Measurements from ENCODE around the gene SLC2A8.

SLC2A8 gene

DNA sequence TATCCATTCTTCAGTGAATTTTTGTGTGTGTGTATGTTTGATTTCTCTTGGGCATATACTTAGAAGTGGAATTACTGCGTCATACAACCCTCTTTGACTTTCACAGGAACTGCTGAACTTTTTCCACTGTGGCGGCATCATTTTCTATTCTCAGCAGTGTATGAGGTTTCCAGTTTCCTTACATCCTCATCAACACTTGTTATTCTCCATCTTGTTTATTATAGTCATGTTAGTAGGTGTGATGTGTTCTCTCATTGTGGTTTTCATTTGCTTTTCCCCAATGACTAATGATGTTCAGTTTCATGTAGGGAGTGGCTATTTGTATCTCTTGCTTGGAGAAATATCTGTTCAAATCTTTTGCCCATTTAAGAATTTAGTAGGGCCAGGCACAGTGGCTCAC lies 29.8 kb downstream of the SLC2A8 start:
- Histone ChIP-seq H3K4me1 (ENCODE audit: control insufficient read depth in 1 of 2, insufficient read depth in 1 of 2, low read depth in 1 of 2, low read length in 1 of 2) (peaks cover 25% of the 10 kb centered on the region in 2 experiments), H3K9me3 (no peaks in the 10 kb centered on the region), H3K27ac (no peak overlapping the region), H3K36me3 (peaks cover 25% of the 10 kb centered on the region), H3K27me3 (no peaks in the 10 kb centered on the region), H3K4me3 (ENCODE audit: low read depth in 1 of 2, low read length in 1 of 2) (no peak overlapping the region)
- TF ChIP-seq, protein P1, sequence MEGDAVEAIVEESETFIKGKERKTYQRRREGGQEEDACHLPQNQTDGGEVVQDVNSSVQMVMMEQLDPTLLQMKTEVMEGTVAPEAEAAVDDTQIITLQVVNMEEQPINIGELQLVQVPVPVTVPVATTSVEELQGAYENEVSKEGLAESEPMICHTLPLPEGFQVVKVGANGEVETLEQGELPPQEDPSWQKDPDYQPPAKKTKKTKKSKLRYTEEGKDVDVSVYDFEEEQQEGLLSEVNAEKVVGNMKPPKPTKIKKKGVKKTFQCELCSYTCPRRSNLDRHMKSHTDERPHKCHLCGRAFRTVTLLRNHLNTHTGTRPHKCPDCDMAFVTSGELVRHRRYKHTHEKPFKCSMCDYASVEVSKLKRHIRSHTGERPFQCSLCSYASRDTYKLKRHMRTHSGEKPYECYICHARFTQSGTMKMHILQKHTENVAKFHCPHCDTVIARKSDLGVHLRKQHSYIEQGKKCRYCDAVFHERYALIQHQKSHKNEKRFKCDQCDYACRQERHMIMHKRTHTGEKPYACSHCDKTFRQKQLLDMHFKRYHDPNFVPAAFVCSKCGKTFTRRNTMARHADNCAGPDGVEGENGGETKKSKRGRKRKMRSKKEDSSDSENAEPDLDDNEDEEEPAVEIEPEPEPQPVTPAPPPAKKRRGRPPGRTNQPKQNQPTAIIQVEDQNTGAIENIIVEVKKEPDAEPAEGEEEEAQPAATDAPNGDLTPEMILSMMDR (IDR thresholded peaks at IDR 0.05) = no peak

DNA sequence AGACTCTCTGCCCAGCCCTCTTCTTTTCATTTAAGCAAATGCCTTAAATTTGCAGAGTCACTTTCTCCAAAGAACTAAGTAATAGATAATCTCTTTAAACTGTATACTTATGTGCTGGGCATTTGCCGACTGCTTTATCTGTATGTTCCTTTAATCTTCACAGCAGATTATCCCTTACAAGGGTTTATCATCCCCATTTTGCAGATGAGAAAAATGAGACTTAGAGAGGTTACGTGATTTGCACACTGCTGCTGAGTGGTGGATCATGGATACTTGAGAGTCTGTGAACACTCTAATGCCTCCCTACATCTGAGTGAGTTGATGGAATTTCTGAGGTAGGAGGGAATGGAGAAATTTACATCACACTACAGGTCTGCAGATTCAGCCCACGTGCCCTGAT lies 31.4 kb downstream of the SLC2A8 start:
- peaks cover 23 to 24% of the 10 kb centered on the region in 2 experiments for H3K4me1 ChIP-seq (ENCODE audit: control insufficient read depth in 1 of 2, insufficient read depth in 1 of 2, low read depth in 1 of 2, low read length in 1 of 2)
- no peaks in the 10 kb centered on the region for H3K9me3 ChIP-seq
- H3K36me3 ChIP-seq = peaks cover 30% of the 10 kb centered on the region
- no peaks in the 10 kb centered on the region for H3K27me3 ChIP-seq
- no peak overlapping the region for H3K4me3 ChIP-seq (ENCODE audit: low read depth in 1 of 2, low read length in 1 of 2)
- TF ChIP-seq, protein P1 (IDR thresholded peaks at IDR 0.05) = no peak
- no peak overlapping the region for H3K27ac ChIP-seq

DNA sequence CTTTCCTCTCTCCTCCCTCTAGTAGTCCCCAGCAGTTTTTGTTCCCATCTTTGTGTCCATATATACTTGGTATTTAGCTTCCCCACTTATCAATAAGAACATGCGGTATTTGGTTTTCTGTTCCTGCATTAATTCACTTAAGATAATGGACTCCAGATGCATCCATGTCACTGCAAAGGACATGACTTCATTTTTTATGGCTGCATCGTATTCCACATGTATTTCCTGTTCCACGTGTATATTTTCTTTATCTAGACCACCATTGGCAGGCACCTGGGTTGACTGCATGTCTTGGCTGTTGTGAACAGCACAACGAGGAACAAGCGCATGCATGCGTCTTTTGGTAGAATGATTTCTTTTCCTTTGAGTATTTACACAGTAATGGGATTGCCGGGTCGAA lies 33.4 kb downstream of the SLC2A8 start:
- H3K4me1 ChIP-seq (ENCODE audit: control insufficient read depth in 1 of 2, insufficient read depth in 1 of 2, low read depth in 1 of 2, low read length in 1 of 2) = peaks cover 5 to 7% of the 10 kb centered on the region in 2 experiments
- H3K9me3 ChIP-seq = no peaks in the 10 kb centered on the region

DNA sequence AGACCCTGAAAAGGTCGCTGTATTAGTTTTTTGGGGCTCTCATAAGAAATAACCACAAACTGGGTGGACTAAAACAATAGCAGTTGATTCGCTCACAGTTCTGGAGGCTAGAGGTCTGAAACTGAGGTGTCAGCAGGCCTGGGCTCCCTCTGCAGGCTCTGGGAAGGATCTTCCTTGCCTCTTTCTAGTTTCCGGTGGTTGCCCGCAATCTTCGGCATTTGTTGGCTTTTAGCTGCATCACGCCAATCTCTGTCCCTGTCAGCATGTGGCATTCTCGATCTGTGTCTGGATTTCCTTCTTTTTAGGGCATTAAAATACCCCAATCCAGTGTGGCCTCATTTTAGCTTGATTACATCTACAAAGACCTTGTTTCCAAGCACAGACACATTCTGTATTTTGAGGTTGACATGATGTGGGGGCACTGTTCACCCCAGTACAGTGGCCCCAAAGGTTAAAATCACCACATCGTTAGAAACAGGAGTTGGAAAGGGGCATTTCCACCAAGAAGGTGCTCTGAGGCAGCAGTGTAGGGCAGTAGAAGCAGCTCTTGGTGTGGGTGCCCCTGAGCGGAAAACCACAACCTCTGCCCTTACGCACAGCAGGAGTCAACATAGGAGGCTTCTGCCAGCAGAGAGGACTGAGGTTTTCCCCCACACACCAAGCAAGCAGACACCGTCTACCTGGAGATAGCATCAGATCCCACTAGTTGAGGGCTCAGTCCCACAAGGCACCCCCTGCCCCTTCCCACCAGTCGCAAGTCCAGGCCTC lies 40.7 kb downstream of the SLC2A8 start:
- peaks cover 97% of the 10 kb centered on the region for H3K36me3 ChIP-seq
- TF ChIP-seq, protein P1 (IDR thresholded peaks at IDR 0.05) = no peak
- H3K4me3 ChIP-seq (ENCODE audit: low read depth in 1 of 2, low read length in 1 of 2) = no peak overlapping the region
- H3K27me3 ChIP-seq = no peaks in the 10 kb centered on the region
- no peaks in the 10 kb centered on the region for H3K4me1 ChIP-seq (ENCODE audit: control insufficient read depth in 1 of 2, insufficient read depth in 1 of 2, low read depth in 1 of 2, low read length in 1 of 2)
- H3K9me3 ChIP-seq = no peaks in the 10 kb centered on the region
- H3K27ac ChIP-seq = no peak overlapping the region

More for the DNA sequence above, 33.4 kb downstream of the SLC2A8 start:
- Histone ChIP-seq H3K27ac (no peak overlapping the region), H3K27me3 (no peaks in the 10 kb centered on the region), H3K36me3 (peaks cover 51% of the 10 kb centered on the region), H3K4me3 (ENCODE audit: low read depth in 1 of 2, low read length in 1 of 2) (no peak overlapping the region)
- TF ChIP-seq, protein P1 (IDR thresholded peaks at IDR 0.05) = no peak

DNA sequence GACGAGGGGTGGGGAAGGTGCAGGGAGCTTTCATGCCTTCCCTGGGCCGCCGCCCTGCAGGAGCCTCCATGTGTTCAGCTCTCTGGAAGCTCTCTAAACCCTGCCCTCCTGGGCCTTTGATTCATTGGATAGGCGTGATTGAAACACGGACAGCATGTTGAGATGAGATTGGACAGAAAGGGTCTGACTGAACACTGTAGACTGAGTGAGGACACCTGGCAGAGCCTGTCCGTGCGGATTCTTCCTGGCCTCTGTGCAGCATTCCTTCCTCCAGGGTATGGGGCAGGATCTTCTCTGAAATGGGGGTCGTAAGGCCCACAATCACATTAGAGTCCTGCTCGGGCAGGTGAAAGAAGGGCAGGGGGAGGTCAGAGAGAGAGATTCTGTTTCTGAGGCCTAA lies 41.4 kb downstream of the SLC2A8 start:
- Histone ChIP-seq H3K4me1 (ENCODE audit: control insufficient read depth in 1 of 2, insufficient read depth in 1 of 2, low read depth in 1 of 2, low read length in 1 of 2) (no peaks in the 10 kb centered on the region), H3K9me3 (no peaks in the 10 kb centered on the region), H3K36me3 (peaks cover 99% of the 10 kb centered on the region), H3K4me3 (ENCODE audit: low read depth in 1 of 2, low read length in 1 of 2) (no peak overlapping the region), H3K27me3 (no peaks in the 10 kb centered on the region), H3K27ac (no peak overlapping the region)
- TF ChIP-seq, protein P1 (IDR thresholded peaks at IDR 0.05) = no peak

All from neutrophil (primary cell).